HepG2 (cell line): ENCODE results near the gene RPS23. TPM values are rescaled to one million over a fixed set of nuclear protein-coding genes. Genes with fewer than 3 reads are reported as not detected.

Source experiments
- ATAC-seq: fragments of 200-7000 bp; cut with Tn5 transposase; 3 replicates; pipeline ENCODE4 v1.9.1; 2020; ENCODE audit warnings: mild to moderate bottlenecking, moderate library complexity
- BruUV-seq: library from RNA; stranded (reverse); fragments of 400-500 nt; replicated peaks from 2 replicates; lab custom pipeline; 2021; lab: Mats Ljungman, UMichigan
- CTCF ChIA-PET: fragments of 300-600 bp; formaldehyde crosslinking; extraction: SDS; loops from one replicate; lab custom pipeline; 2021; ENCODE audit warnings: low total read pairs, inconsistent platforms, low intra/inter-chr PET ratio; lab: Yijun Ruan, JAX
- POLR2A ChIA-PET: fragments of 350-600 bp; sonication (Branson Sonifier 250); formaldehyde crosslinking; loops from one replicate; lab custom pipeline; 2020; ENCODE audit warnings: antibody characterized with exemption, inconsistent platforms; lab: Yijun Ruan, JAX
- DNase-seq: peaks from one replicate; pipeline ENCODE4 v3.0.0-alpha.2; 2015; ENCODE audit warnings: low spot score
- FAIRE-seq: peaks from 3 replicates; lab custom pipeline; 2011; peaks lifted over from hg19 to GRCh38; lab: Jason Lieb, UNC
- H2AFZ ChIP-seq: one replicate; pipeline ENCODE4 v1.6.1; 2011; ENCODE audit warnings: low read length, inconsistent platforms
- H3K27ac ChIP-seq: fragments of 300-600 bp; 3 replicates; pipeline ENCODE4 v1.8.0; 2011; ENCODE audit warnings: mixed run types, mild to moderate bottlenecking, mixed read lengths, low read length, inconsistent platforms; ENCODE audit not compliant: insufficient read depth; ENCODE audit errors: extremely low read length
- H3K27me3 ChIP-seq, 2 experiments: fragments of 200-600 bp in 1 of 2; 2 replicates in 1 of 2; 3 replicates in 1 of 2; pipeline versions ENCODE4 v1.6.0 to v1.8.0; 2011; ENCODE audit warnings: low read length in 2 of 2, mild to moderate bottlenecking in 2 of 2, moderate library complexity in 2 of 2, inconsistent platforms in 1 of 2; ENCODE audit not compliant: insufficient read depth in 2 of 2, control insufficient read depth in 1 of 2
- H3K36me3 ChIP-seq, 2 experiments: fragments of 200-600 bp in 1 of 2; replicated peaks in 1 of 2; 2 replicates in 1 of 2; 3 replicates in 1 of 2; pipeline versions ENCODE4 v1.5.1 to v1.8.0; 2011; ENCODE audit warnings: low read length in 2 of 2, inconsistent platforms in 1 of 2; ENCODE audit not compliant: insufficient read depth in 2 of 2, control insufficient read depth in 1 of 2
- H3K4me1 ChIP-seq: 2 replicates; pipeline ENCODE4 v1.5.1; 2012; ENCODE audit warnings: low read length, inconsistent platforms; ENCODE audit not compliant: insufficient read depth
- H3K4me2 ChIP-seq: 2 replicates; pipeline ENCODE4 v1.6.0; 2011; ENCODE audit warnings: low read depth, low read length, inconsistent platforms
- H3K4me3 ChIP-seq, 3 experiments: fragments of 200-600 bp in 1 of 3; sonication (generic), shearing (Covaris generic) in 1 of 3; replicated peaks in 1 of 3; 2 replicates each; pipeline ENCODE4 v1.5.1; 2011 to 2016; ENCODE audit warnings: low read length in 3 of 3, inconsistent platforms in 2 of 3, low read depth in 2 of 3, mild to moderate bottlenecking in 2 of 3, control low read depth in 1 of 3, mixed read lengths in 1 of 3; ENCODE audit not compliant: insufficient read depth in 1 of 3
- H3K79me2 ChIP-seq: one replicate; pipeline ENCODE4 v1.6.1; 2011; ENCODE audit warnings: low read length, inconsistent platforms; ENCODE audit not compliant: insufficient read depth
- H3K9ac ChIP-seq: 2 replicates; pipeline ENCODE4 v1.6.0; 2011; ENCODE audit warnings: mild to moderate bottlenecking, low read depth, low read length, inconsistent platforms; ENCODE audit not compliant: insufficient read depth
- H3K9me3 ChIP-seq: 2 replicates; pipeline ENCODE4 v1.5.1; 2012; ENCODE audit warnings: mild to moderate bottlenecking, low read length
- H4K20me1 ChIP-seq: 2 replicates; pipeline ENCODE4 v1.6.0; 2011; ENCODE audit warnings: inconsistent platforms, mild to moderate bottlenecking, low read length, moderate library complexity; ENCODE audit not compliant: insufficient read depth
- CREB1 ChIP-seq, 2 experiments: fragments of 450-650 bp in 1 of 2; IDR thresholded peaks; 2 replicates each; pipeline ENCODE4 v1.6.1; 2016 to 2017; ENCODE audit warnings: control low read depth in 1 of 2, mild to moderate bottlenecking in 1 of 2, missing compliant biosample characterization in 1 of 2, missing genetic modification characterization in 1 of 2
- CTCF ChIP-seq: sonication (generic); formaldehyde crosslinking; IDR thresholded peaks from 2 replicates; pipeline ENCODE4 v1.5.0; 2020; ENCODE audit warnings: mild to moderate bottlenecking, missing genetic modification reagents, moderate library complexity
- ERF ChIP-seq: IDR thresholded peaks from 2 replicates; pipeline ENCODE4 v1.6.1; 2018; ENCODE audit warnings: missing biosample characterization, missing genetic modification reagents
- GATA4 ChIP-seq: sonication (generic); IDR thresholded peaks from 2 replicates; pipeline ENCODE4 v1.6.1; 2016; ENCODE audit warnings: antibody characterized with exemption, low read depth, borderline replicate concordance
- RAD21 ChIP-seq: fragments of 450-650 bp; formaldehyde crosslinking; IDR thresholded peaks from 2 replicates; pipeline ENCODE4 v1.5.0; 2020; ENCODE audit warnings: mild to moderate bottlenecking
- RAD51 ChIP-seq: fragments of 450-650 bp; IDR thresholded peaks from 2 replicates; pipeline ENCODE4 v1.6.1; 2016; ENCODE audit warnings: borderline replicate concordance
- RCOR2 ChIP-seq: IDR thresholded peaks from 2 replicates; pipeline ENCODE4 v1.6.1; 2016; ENCODE audit warnings: missing biosample characterization, missing genetic modification reagents
- RXRB ChIP-seq: IDR thresholded peaks from 2 replicates; pipeline ENCODE4 v1.6.1; 2016; ENCODE audit warnings: borderline replicate concordance, missing genetic modification reagents, missing compliant biosample characterization
- STAG1 ChIP-seq: sonication (generic); formaldehyde crosslinking; IDR thresholded peaks from 2 replicates; pipeline ENCODE4 v1.4.0; 2020; ENCODE audit warnings: missing genetic modification reagents
- TCF7 ChIP-seq: sonication (generic); IDR thresholded peaks from 2 replicates; pipeline ENCODE4 v1.6.1; 2016; ENCODE audit warnings: antibody characterized with exemption, low read depth
- ZBTB3 ChIP-seq: sonication (generic); formaldehyde crosslinking; IDR thresholded peaks from 2 replicates; pipeline ENCODE4 v1.4.0; 2020; ENCODE audit warnings: low read depth, mild to moderate bottlenecking, moderate library complexity, missing genetic modification reagents, borderline replicate concordance
- ZFP36L1 ChIP-seq: sonication (generic); formaldehyde crosslinking; IDR thresholded peaks from 2 replicates; pipeline ENCODE4 v1.8.0; 2022; ENCODE audit warnings: mild to moderate bottlenecking, missing genetic modification reagents, moderate library complexity
- ZMYM2 ChIP-seq: sonication (generic); formaldehyde crosslinking; IDR thresholded peaks from 2 replicates; pipeline ENCODE4 v1.8.0; 2022; ENCODE audit warnings: mild to moderate bottlenecking, missing genetic modification reagents
- ZNF280B ChIP-seq: sonication (generic); formaldehyde crosslinking; IDR thresholded peaks from 2 replicates; pipeline ENCODE4 v1.5.0; 2020; ENCODE audit warnings: missing genetic modification reagents, mild to moderate bottlenecking, borderline replicate concordance
- ZNF644 ChIP-seq: IDR thresholded peaks from 2 replicates; pipeline ENCODE4 v1.6.1; 2016; ENCODE audit warnings: low read depth
- ZNF724P ChIP-seq: sonication (generic); formaldehyde crosslinking; IDR thresholded peaks from 2 replicates; pipeline ENCODE4 v1.8.0; 2022; ENCODE audit warnings: missing genetic modification reagents, borderline replicate concordance
- ZNF768 ChIP-seq: sonication (generic); formaldehyde crosslinking; IDR thresholded peaks from 2 replicates; pipeline ENCODE4 v1.4.0; 2020; ENCODE audit warnings: missing genetic modification reagents
- ZNF792 ChIP-seq: IDR thresholded peaks from 2 replicates; pipeline ENCODE4 v1.6.1; 2016
- ZSCAN31 ChIP-seq: sonication (generic); formaldehyde crosslinking; IDR thresholded peaks from 2 replicates; pipeline ENCODE4 v1.5.0; 2020; ENCODE audit warnings: low read depth, mild to moderate bottlenecking, missing genetic modification reagents
- WGBS: methylation state at CpG from one replicate; pipeline ENCODE4 v1.1.6; 2017; ENCODE audit warnings: low lambda C conversion rate; 5-methylcytosine and 5-hydroxymethylcytosine counted together
- in situ Hi-C: cut with HindIII; loops from 2 replicates; pipeline ENCODE4 v1.10.0; 2017; ENCODE audit warnings: low pct_unique_long_range_greater_than_20kb; ENCODE audit not compliant: extremely low pct_ligation_motif_present
- intact Hi-C: fragments of 100-400 bp; cut with micrococcal nuclease; formaldehyde crosslinking; loops from one replicate; pipeline ENCODE4 v1.10.0; 2022; ENCODE audit not compliant: unreplicated experiment
- polyA plus RNA-seq, 8 experiments: library from polyadenylated mRNA; depleted of rRNA in 3 of 8; stranded (reverse) in 7 of 8; unstranded in 1 of 8; fragments of >200 nt; fragmentation: Illumina TruSeq in 4 of 8; extraction: Trizol in 4 of 8; gene quantifications; 2 replicates each; pipeline versions ENCODE4 v1.2.1 to v1.2.3, GENCODE V29; 2011 to 2016; ENCODE audit warnings: low read depth in 4 of 8, missing spikeins in 1 of 8, mixed read lengths in 1 of 8; ENCODE audit not compliant: insufficient read depth in 1 of 8
- total RNA-seq, 5 experiments: library from RNA; depleted of rRNA; stranded (reverse); fragments of >200 nt; fragmentation: Illumina TruSeq; extraction: Trizol; gene quantifications; 2 replicates each; pipeline ENCODE4 v1.2.3, GENCODE V29; 2016; ENCODE audit warnings: low read depth in 1 of 5
- TF ChIP-seq, protein P1 (sequence below): sonication (generic); formaldehyde crosslinking; IDR thresholded peaks from 2 replicates; pipeline ENCODE4 v1.4.0; 2020; ENCODE audit warnings: missing genetic modification reagents
- TF ChIP-seq, protein P2 (sequence below): sonication (generic); formaldehyde crosslinking; IDR thresholded peaks from 2 replicates; pipeline ENCODE4 v1.4.0; 2020; ENCODE audit warnings: mild to moderate bottlenecking, missing genetic modification reagents

The RPS23 gene
- total and polyA plus RNA-seq, 2 of the 13 experiments (the other 11 are each of a cell fraction or from before 2014, with no cell fraction given) = 3,088 to 3,235 TPM

GRCh38 chr5:82225525-82226172, 52.5 kb downstream of the RPS23 start:
- Histone ChIP-seq H3K27ac (no peak overlapping the region), H2AFZ (no peak overlapping the region), H3K4me2 (no peak overlapping the region), H4K20me1 (no peaks in the 10 kb centered on the region), H3K27me3 (no peaks in the 10 kb centered on the region), H3K4me3 (no peak overlapping the region), H3K9ac (no peak overlapping the region), H3K36me3 (no peaks in the 10 kb centered on the region), H3K9me3 (no peaks in the 10 kb centered on the region), H3K79me2 (no peaks in the 10 kb centered on the region), H3K4me1 (no peaks in the 10 kb centered on the region)
- DNase-seq = peak; percentile 55
- ChIA-PET POLR2A (no interaction called here), CTCF (interaction anchor here (1.1 to 1.6 kb wide), 3 partner anchors 51 to 800 kb away, joined by 6 to 19 read pairs (median 7); no protein-coding TSS in a partner anchor)
- no TSS peak for BruUV-seq
- 31% methylated on average over 7 of the region's 7 CpGs for WGBS
- in situ Hi-C loops (loop anchor here (10.0 kb wide), 2 partner anchors 51 to 801 kb away; no protein-coding TSS in a partner anchor), intact Hi-C loops (loop anchor here (1.0 kb wide), 3 partner anchors 51 to 800 kb away; no protein-coding TSS in a partner anchor)
- peak; percentile 96 for ATAC-seq
- peak; percentile 76 for FAIRE-seq
- no peak for TF ChIP-seq ZNF724P (CRISPR knock-in tag)
- no peak for TF ChIP-seq ZSCAN31 (CRISPR knock-in tag)
- no peak for TF ChIP-seq RCOR2 (CRISPR knock-in tag)
- peak; percentile 15; the same call in 1 of the 2 replicates for TF ChIP-seq ZNF768
- TF ChIP-seq, protein P1, sequence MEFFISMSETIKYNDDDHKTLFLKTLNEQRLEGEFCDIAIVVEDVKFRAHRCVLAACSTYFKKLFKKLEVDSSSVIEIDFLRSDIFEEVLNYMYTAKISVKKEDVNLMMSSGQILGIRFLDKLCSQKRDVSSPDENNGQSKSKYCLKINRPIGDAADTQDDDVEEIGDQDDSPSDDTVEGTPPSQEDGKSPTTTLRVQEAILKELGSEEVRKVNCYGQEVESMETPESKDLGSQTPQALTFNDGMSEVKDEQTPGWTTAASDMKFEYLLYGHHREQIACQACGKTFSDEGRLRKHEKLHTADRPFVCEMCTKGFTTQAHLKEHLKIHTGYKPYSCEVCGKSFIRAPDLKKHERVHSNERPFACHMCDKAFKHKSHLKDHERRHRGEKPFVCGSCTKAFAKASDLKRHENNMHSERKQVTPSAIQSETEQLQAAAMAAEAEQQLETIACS = no peak
- TF ChIP-seq ERF (CRISPR knock-in tag) = 0 out of 2 replicates have a peak, but pooled peaks have one; percentile 20
- TF ChIP-seq ZFP36L1 (CRISPR knock-in tag) = no peak
- no peak for TF ChIP-seq ZNF280B (CRISPR knock-in tag)
- no peak for TF ChIP-seq ZNF792 (CRISPR knock-in tag)
- peak; percentile 71 for TF ChIP-seq RAD21 (CRISPR knock-in tag)
- TF ChIP-seq ZBTB3 = no peak
- peak; percentile 92 for TF ChIP-seq STAG1
- TF ChIP-seq RXRB (CRISPR knock-in tag) = peak; percentile 12; the same call in 1 of the 2 replicates
- TF ChIP-seq CTCF = peak; percentile 86
- TF ChIP-seq RAD51 = no peak
- no peak for TF ChIP-seq CREB1 (IDR thresholded peaks at IDR 0.05)
- no peak for TF ChIP-seq CREB1 (CRISPR knock-in tag; IDR thresholded peaks at IDR 0.05)
- no peak for TF ChIP-seq ZMYM2
- TF ChIP-seq TCF7 = no peak
- TF ChIP-seq GATA4 = no peak
- 0 out of 2 replicates have a peak, but pooled peaks have one; percentile 54 for TF ChIP-seq ZNF644
- TF ChIP-seq, protein P2, sequence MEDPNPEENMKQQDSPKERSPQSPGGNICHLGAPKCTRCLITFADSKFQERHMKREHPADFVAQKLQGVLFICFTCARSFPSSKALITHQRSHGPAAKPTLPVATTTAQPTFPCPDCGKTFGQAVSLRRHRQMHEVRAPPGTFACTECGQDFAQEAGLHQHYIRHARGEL (CRISPR knock-in tag) = peak; percentile 21; the same call in 1 of the 2 replicates
